Measurements from ENCODE around the gene ONECUT3.
"Not testable (repeated sequence)": the region's sequence is repeated elsewhere in the genome, so short reads cannot be mapped to it uniquely, and the experiment has no call there.

Gene ONECUT3

DNA sequence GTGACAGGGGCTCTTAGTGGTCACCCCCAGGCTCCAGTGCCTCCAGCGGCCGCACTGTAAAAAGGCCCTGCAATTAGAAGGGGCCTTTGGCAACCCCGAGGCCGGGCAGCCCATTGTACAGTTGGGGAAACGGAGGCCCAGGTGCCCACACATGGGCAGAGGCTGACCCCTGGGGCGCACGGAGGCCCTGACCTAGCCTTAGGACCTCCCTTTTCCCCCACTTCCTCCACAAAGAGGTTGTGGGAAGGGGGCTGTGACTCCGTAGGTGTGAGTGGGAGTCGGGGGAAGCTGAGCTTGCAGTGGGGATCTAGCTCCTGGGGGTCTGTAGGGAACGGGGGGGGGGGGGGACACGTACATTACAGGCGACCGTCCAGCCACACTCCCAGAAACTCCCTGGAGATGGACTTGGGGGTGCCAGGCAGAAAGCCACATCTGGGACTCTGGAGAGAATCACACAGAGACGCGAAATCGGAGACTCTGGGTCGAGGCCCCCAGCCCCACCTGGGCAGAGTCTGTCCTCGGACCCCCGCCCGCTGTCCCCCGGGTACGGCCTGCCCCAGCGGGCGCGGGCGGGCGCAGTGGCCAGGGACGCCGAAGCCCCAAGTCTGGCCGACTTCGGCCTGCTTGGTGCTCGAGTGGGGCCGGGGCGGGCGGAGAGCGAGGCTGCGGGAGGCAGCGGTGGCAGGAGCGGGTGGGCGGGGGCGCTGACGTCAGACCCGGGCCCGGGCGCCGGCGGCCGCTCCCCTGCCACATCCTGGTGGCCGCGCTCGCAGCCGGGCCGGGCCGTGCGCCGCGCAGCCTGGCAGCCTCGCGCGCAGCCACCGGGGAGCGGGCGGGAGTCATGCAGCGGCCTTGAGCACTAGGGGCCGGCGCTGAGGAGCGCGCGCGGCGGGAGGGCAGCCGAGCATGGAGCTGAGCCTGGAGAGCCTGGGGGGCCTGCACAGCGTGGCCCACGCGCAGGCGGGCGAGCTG, at the start of gene ONECUT3:
Gene ONECUT3, plus strand, starts transcription at position 750 of the 972 bp plus-strand sequence. Its CDS starts 157 bp downstream, at position 907.
- DNase-seq: no peak

GRCh38 chr19:1704339-1704738, 49.0 kb upstream of the ONECUT3 start:
- DNase-seq: no peak

DNA sequence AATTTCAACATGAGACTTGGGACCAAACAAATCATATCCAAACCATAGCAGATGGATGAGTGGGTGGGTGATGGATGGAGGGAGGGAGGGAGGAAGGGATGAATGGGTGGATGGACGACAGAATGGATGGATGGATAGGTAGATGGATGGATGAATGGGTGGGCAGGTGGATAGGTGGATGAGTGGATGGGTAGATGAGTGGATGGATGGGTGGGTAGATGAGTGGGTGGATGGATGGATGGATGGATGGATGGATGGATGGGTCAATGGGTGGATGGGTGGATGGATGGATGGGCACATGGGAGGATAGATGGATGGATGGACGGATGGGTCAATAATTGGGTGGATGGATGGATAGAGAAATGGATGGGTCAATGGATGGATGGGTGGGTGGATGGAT, 47.9 kb upstream of the ONECUT3 start:
- DNase-seq: no peak

DNA sequence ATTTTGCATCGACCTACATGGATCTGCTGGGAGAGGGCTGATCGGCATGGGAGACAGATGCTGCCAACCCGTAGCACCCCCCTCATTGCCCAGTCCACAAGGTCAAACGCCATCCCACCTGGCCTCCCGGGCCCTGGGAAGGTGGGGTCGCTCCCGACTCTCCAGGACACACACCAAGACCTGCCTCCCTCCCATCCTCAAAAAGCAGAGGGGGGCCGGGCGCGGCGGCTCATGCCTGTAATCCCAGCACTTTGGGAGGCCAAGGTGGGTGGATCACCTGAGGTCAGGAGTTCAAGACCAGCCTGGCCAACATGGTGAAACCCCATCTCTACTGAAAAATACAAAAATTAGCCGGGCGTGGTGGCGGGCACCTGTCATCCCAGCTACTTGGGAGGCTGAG, 46.7 kb upstream of the ONECUT3 start:
- not testable (repeated sequence) for DNase-seq

- no peak for DNase-seq
These were observed 46.1 kb upstream of the ONECUT3 start for GRCh38 chr19:1707240-1707639.

- no peak for DNase-seq
These were observed 40.1 kb upstream of the ONECUT3 start for GRCh38 chr19:1713170-1713569.

DNA sequence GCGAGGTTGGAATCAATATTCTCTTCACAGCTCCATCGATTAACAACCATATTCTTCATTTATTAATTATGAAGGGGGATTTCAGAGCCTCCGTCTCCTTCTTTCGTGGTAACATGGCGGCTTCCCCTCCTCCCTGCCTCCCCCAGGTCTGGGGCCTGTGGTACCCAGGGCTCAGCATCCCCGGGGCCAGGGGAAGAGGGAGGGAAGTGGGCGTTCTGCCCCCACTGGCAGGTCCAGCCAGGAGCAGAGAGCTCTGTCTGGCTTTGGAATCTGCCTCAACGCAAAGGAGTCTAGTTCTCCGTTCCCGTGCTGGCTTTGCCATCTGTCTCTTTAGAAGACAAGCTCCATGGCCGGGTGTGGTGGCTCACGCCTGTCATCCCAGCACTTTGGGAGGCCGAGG, 37.8 kb upstream of the ONECUT3 start:
- DNase-seq: no peak

DNA sequence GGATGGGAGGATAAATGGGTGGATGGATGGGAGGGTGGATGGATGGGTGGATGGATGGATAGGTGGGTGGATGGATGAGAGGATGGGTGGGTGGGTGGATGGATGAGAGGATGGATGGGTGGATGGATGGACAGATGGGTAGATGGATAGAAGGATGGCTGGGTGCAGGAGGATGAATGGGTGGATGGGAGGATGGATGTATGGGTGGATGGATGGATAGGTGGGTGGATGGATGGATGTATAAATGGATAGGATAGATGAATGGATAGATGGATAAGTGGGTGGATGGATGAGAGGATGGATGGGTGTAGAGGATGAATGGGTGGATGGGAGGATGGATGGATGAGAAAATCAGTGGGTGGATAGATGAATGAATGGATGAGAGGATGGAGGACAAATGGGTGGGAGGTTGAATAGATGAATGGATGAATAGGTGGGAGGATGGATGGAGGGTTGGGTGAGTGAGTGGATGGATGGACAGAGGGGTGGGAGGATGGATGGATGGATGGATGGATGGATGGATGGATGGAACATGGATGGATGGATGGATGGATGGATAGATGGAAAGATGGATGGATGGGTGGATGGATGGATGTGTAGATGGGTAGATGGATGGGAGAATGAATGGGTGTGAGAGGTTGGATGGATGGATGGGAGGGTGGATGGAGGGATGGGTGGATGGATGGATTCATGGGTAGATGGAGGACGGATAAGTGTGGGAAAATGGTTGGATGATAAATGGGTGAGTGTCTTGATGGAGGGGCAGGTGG, 35.9 kb upstream of the ONECUT3 start:
- DNase-seq: no peak

DNA sequence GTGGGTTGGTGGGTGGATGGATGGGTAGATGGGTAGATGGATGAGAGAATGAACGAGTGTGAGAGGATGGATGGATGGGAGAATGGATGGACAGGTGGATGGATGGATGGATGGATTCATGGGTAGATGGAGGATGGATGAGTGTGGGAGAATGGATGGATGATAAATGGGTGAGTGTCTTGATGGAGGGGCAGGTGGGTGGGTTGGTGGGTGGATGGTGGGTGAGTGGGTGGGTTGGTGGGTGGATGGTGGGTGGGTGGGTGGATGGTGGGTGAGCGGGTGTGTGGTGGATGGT, 35.4 kb upstream of the ONECUT3 start:
- no peak for DNase-seq

DNA sequence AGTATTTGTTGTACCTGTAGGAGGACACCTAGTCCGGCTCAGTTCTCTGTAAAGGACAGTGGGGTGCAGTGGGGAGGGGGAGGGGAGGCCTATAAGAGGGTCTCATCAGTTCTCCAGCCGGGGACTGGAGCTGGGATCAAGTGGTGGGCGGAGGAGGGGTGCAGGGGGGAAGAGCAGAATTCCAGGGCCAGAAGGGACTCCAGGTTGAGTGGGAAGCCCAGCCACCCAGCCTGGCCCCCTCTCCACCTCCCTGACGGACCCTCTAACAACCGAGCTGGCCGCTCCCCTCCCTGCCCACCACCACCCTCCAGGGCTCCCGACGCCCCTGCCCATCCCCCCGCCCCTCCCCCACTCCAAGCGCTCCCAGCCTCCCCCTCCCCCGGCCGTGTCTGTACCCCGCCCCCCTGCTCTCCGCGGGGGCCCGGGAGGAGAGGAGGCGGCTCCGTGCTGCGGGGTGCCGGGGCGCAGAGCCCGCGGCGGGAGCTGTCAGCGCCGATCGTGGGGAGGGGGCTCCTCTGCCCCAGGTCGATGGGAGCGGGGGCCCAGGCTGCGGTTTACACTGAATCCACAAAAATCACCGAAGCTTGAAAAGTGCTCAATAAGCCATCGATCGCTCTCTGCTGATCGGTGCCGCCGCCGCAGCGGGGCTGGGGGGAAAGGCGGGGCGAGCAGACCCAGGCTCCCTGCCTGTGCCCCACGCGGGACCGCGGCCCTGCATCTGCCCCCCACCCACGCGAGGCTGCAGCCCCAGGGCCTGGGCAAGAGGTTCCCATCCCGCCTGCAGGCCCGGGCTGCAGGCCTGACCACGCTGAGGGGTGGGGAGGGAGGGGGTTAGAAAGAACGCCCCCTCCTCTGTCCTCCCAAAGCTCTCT, 34.6 kb upstream of the ONECUT3 start:
- DNase-seq: no peak

DNA sequence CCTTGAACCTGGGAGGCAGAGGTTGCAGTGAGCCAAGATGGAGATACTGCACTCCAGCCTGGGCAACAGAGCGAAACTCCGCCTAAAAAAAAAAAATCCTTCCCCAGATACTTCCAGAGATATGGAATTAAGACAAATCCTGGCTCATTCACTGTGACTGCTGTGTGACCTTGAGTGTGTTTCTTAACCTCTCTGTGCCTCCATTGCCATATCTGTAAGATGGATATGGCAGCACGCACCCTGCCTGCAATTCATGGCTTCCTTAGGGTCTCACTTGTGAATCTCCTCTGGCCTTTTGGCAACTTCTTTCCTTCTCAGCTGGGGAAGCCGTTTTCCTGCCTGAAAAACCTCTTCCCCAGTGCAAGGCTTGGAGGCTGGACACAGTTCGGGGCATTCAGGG, 33.8 kb upstream of the ONECUT3 start:
- no peak for DNase-seq

DNA sequence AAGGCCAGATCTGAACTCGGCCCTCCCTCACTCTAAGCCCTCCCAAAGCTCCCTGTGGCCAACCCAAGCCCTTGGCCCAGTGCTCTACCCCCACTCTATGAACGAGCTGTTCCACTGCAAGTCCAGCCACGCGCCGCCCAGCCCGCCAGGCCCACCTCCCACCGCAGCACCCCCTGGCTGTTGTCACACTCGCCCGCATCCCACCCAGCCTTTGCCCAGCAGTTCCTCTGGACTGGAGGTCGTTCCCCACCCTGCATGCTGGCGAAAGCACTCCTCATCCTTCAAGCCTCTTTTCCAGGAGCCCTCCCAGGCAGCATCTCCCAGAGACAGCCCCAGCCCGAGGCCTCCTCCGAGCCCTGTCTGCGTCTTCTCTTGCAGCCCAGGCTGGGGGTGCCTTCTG, 33.1 kb upstream of the ONECUT3 start:
- DNase-seq: no peak

- DNase-seq: peak; percentile 22
These were observed 27.9 kb upstream of the ONECUT3 start for GRCh38 chr19:1725100-1726064.

GRCh38 chr19:1728816-1729567, 24.3 kb upstream of the ONECUT3 start:
- DNase-seq: no peak

DNA sequence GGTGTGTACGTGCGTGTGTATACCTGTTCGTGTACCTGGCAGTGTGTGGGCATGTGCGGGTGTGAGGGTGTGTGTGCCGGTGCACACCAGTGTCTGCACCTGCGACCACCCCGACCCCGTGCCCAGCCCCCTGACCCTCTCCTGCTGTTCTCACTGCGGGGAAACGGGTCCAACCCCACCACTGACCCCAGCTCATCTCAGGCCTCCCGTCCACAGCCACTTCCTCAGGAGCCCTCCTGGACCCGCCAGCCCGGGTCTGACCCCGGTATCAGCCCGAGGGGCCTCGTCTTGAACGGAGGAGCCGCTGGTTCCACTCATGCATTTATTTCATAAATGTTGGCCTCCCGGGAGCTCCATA, 23.8 kb upstream of the ONECUT3 start:
- DNase-seq: no peak

GRCh38 chr19:1730157-1730556, 23.1 kb upstream of the ONECUT3 start:
- DNase-seq: no peak

DNA sequence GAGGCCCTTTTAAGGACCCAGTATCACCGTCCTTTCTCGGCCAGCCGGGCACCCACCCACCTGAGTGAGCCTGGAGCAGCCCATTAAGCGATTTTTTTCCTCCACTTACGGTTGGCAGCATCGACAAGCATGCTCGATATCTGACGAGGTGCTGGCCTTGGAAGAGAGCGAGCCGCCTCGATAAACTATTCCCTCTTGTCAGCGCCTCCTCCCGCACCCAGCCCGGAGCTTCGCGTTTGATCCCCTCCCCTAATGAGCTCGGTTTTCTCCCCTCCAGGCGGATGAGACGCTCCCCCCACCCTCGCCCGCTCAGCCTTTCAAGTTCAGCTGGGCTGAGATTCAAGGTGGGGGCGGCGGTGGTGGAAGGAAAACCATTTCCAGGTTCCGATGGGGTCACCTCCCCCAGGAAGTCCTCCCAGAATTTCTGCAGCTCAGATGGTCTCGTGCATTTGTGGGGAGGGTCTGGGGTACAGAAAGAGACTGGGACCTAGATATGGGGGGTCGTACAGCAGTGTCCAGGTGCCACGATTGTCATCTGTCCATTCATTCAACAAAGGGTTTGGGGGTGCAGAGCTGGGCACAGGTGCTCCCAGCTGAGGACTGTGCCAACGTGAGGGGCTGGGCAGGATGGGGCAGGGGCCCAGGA, 18.9 kb upstream of the ONECUT3 start:
- DNase-seq: no peak

DNA sequence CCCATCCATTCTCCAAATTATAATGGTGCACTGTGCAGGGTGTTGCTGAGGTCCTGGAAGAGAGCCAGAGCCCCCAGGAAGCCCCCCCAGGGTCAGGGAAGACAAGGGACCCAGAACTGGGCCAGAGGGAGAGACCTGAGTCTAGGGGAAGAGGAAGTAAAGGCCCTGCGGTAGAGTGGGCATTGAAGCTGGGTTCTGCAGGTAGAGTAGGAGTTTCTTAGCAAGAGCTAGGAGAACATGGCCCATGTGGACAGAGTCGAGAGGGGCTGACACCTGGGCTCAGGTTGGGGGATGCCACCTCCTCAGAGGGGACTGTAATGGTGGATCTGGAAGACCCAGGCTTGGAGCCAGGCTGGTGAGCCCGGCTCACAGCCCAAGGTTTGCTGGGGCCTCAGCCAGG, 17.0 kb upstream of the ONECUT3 start:
- DNase-seq: no peak

DNA sequence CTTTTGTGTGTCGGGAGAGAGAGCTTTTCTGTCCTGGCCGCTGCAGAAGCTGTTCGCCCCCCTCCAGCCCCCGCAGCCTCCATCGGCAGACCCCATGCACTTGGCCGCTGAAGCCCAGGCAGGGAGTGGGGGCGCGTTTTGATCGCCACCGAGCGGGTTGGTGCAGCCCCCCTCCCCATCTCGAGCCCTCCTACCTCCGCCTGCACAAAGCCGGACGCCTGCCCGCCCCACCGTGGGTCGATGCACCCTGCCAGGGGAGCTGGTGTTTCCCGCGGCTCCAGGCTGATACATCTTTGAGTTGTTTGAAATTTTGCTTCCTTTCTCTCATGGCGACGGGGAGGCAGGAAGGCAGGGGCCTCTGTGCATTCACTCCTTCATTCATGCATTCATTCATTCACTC, 16.4 kb upstream of the ONECUT3 start:
- no peak for DNase-seq

- no peak for DNase-seq
These were observed 13.2 kb upstream of the ONECUT3 start for GRCh38 chr19:1739960-1740629.
